Bronchial epithelial cell (primary cell): ENCODE measurements around the gene LAD1. TPM values are rescaled to one million over a fixed set of nuclear protein-coding genes. Genes with fewer than 3 reads are reported as not detected.

ENCODE experiments used
- DNase-seq: peaks from one replicate; pipeline ENCODE4 v3.0.0-alpha.2; 2010; ENCODE audit warnings: low read depth
- FAIRE-seq: peaks from 2 replicates; lab custom pipeline; 2011; peaks lifted over from hg19 to GRCh38; lab: Jason Lieb, UNC
- H3K27me3 ChIP-seq: 2 replicates; pipeline ENCODE4 v1.5.1; 2011; ENCODE audit warnings: low read length; ENCODE audit not compliant: control insufficient read depth, insufficient read depth
- H3K36me3 ChIP-seq: 2 replicates; pipeline ENCODE4 v1.5.1; 2011; ENCODE audit warnings: low read length; ENCODE audit not compliant: control insufficient read depth, insufficient read depth
- H3K4me3 ChIP-seq: 2 replicates; pipeline ENCODE4 v1.5.1; 2011; ENCODE audit warnings: mild to moderate bottlenecking, low read depth, low read length, control low read depth
- total RNA-seq: library from RNA; depleted of rRNA; stranded (reverse); fragments of >200 nt; gene quantifications from 2 replicates; pipeline ENCODE4 v1.2.1, GENCODE V29; 2014
- TF ChIP-seq, protein P1 (sequence below): IDR thresholded peaks from 2 replicates; pipeline ENCODE4 v1.5.1; 2011; ENCODE audit warnings: mild to moderate bottlenecking, moderate library complexity, low read length, control low read depth, inconsistent platforms; ENCODE audit not compliant: insufficient read depth, severe bottlenecking

LAD1 gene
- total RNA-seq, 1 donor from 2014 or later = 156 TPM

- H3K27me3 ChIP-seq = peaks cover 32% of the 10 kb centered on the region
- no peak for DNase-seq
- FAIRE-seq = no peak
Measured at GRCh38 chr1:201371276-201371675, 27.8 kb downstream of the LAD1 start.

GRCh38 chr1:201370500-201370899 is 28.6 kb downstream of the LAD1 start:
- Histone ChIP-seq H3K4me3 (no peak overlapping the region), H3K36me3 (no peaks in the 10 kb centered on the region), H3K27me3 (peaks cover 27% of the 10 kb centered on the region)
- FAIRE-seq (no peak), DNase-seq (no peak)
- TF ChIP-seq, protein P1, sequence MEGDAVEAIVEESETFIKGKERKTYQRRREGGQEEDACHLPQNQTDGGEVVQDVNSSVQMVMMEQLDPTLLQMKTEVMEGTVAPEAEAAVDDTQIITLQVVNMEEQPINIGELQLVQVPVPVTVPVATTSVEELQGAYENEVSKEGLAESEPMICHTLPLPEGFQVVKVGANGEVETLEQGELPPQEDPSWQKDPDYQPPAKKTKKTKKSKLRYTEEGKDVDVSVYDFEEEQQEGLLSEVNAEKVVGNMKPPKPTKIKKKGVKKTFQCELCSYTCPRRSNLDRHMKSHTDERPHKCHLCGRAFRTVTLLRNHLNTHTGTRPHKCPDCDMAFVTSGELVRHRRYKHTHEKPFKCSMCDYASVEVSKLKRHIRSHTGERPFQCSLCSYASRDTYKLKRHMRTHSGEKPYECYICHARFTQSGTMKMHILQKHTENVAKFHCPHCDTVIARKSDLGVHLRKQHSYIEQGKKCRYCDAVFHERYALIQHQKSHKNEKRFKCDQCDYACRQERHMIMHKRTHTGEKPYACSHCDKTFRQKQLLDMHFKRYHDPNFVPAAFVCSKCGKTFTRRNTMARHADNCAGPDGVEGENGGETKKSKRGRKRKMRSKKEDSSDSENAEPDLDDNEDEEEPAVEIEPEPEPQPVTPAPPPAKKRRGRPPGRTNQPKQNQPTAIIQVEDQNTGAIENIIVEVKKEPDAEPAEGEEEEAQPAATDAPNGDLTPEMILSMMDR = no peak

More at GRCh38 chr1:201371276-201371675, 27.8 kb downstream of the LAD1 start:
- TF ChIP-seq, protein P1 = no peak
- Histone ChIP-seq H3K4me3 (no peak overlapping the region), H3K36me3 (no peaks in the 10 kb centered on the region)

- no peak for DNase-seq
- H3K36me3 ChIP-seq = no peaks in the 10 kb centered on the region
- H3K4me3 ChIP-seq = no peak overlapping the region
- TF ChIP-seq, protein P1 = no peak
- FAIRE-seq = no peak
- H3K27me3 ChIP-seq = peaks cover 22% of the 10 kb centered on the region
Measured at GRCh38 chr1:201369209-201369608, 29.9 kb downstream of the LAD1 start.

- TF ChIP-seq, protein P1 = no peak
- H3K27me3 ChIP-seq = peaks cover 10% of the 10 kb centered on the region
- no peak for DNase-seq
- no peak for FAIRE-seq
- no peak overlapping the region for H3K4me3 ChIP-seq
- H3K36me3 ChIP-seq = no peaks in the 10 kb centered on the region
Measured at GRCh38 chr1:201366696-201367095, 32.4 kb downstream of the LAD1 start.

DNA sequence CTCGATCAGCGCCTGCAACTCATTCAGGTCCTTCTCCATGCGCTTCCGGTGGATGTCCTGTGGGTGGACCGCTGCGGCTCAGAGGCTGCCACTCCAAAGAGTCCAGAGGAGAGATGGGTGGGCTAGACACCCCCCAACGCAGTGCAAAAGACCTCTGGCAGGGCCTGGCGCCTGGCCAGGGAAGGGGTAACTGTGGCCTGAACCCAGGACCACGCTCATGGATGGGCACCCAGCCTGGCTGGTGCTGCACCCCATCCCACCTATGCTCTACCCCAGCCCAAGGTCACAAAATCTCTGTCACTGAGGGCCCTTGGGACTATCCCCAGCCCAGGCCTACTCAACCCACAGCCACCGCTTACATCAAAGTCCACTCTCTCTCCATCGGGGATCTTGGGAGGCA is 33.9 kb downstream of the LAD1 start:
- TF ChIP-seq, protein P1 = no peak
- DNase-seq (no peak), FAIRE-seq (no peak)
- Histone ChIP-seq H3K4me3 (no peak overlapping the region), H3K27me3 (peaks cover 10% of the 10 kb centered on the region), H3K36me3 (no peaks in the 10 kb centered on the region)

DNA sequence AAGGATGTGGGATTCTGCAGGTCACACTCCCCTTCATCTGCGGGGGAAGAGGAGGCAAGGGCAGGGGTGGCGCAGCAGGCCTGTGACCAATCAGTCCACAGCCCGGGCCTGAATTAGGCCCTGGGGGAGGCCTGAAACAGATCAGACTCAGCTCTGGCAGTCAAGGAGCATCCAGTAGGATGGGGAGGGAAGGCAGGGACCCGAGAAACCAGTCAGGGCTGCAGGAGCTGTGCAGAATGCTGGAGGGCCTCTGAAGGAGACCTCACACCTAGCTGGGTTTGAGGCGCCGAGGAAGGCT is 34.4 kb downstream of the LAD1 start:
- no peak for DNase-seq
- TF ChIP-seq, protein P1 = no peak
- no peak overlapping the region for H3K4me3 ChIP-seq
- H3K36me3 ChIP-seq = no peaks in the 10 kb centered on the region
- FAIRE-seq = no peak
- H3K27me3 ChIP-seq = peaks cover 8% of the 10 kb centered on the region
